Activated CD8-positive, alpha-beta memory T cell treated with anti-CD3 and anti-CD28 coated beads, Interleukin-2, amount 50 U/mL, for 1 hour (primary cell): ENCODE data around the gene ADORA1.

ENCODE experiments used
- DNase-seq: peaks from one replicate; pipeline ENCODE4 v3.0.0-alpha.2; 2020; ENCODE audit errors: extremely low read depth

ADORA1 gene

GRCh38 chr1:203186446-203187303, 59.1 kb downstream of the ADORA1 start, which contains the start of gene CHI3L1:
CHI3L1 (minus strand) TSS chr1:203186704; CDS start chr1:203186623, 81 bp downstream.
- DNase-seq, result no peak

- no peak for DNase-seq
These were observed 59.8 kb downstream of the ADORA1 start for GRCh38 chr1:203187304-203187685.

- DNase-seq, result no peak
These were observed 60.3 kb downstream of the ADORA1 start for GRCh38 chr1:203187689-203188264.

GRCh38 chr1:203188686-203189232, 61.2 kb downstream of the ADORA1 start:
- no peak for DNase-seq

DNA sequence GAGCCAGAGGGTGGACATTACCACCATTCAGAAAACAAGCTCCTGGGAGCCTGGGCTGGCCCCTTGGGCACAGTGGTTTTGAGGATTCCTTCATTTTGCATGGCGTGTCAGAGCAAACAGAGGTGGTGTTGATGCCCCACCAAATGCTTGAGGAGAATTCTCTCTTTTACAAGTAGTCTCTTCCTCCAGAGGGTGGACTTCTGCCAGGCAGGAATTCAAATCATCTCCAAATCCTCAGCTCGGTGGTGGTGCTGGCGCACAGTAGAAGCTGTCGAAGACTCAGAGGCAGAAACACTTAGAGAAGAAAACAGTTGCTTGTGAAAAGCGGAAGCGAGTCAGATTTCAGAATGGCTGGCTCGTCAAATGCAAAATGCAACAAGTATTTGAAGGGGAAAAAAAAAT, 62.4 kb downstream of the ADORA1 start:
- DNase-seq, result no peak

DNA sequence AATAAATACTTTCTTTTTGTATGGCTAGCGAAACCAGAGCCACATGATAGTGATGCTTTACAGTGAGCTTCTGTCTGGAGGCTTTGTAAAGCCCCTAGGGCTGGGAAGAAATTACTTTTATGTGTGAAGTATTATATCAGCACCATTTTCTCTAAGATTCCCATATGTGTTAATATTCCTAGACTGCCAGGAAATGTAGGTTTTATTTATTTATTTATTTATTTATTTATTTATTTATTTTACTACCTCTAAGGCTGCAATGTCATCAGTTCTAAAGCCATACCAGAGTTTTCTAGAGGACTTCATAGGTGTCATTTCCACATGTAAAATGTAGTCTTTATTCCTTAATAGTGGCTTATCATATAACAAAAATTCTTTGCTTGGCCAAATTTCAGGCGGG, 63.4 kb downstream of the ADORA1 start:
- no peak for DNase-seq

DNA sequence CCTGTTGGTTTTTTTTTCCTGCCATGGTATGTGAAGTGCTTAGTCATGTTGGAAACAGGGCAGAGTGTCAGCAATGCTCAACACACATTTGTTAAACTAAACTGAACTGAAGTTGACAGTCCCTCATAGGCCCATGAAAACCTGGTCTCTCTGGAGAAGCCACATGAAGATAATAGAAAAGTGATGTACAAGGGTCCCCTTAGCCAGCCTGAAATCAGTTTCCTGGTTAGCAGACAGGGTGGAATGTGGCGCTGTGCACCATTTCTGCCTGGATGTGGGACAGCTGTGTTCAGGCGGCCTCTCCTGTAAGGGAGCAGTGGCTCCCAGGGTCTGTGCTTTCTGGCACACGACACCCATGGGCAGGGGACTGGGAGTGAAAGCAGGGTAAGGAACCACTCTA, 68.8 kb downstream of the ADORA1 start:
- DNase-seq, result no peak

DNA sequence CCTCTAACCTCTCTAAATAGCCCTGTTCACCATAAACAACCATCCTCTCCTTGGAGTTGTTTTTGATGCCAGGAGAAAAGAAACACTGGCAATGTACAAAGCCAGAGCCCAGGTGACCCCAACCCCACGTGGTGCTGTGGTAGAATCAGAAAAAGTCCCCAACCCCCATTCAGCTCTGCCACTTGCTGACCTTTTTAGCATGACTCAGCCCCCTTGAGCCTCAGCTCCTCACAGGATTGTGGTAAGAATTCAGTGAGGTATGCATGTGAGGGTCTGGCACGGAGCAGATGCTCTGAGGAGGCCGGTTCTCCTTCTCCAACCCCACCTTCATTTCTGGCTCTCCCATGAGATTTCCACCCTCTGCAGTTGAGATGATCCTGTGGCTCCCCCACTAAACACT, 70.1 kb downstream of the ADORA1 start:
- no peak for DNase-seq

DNA sequence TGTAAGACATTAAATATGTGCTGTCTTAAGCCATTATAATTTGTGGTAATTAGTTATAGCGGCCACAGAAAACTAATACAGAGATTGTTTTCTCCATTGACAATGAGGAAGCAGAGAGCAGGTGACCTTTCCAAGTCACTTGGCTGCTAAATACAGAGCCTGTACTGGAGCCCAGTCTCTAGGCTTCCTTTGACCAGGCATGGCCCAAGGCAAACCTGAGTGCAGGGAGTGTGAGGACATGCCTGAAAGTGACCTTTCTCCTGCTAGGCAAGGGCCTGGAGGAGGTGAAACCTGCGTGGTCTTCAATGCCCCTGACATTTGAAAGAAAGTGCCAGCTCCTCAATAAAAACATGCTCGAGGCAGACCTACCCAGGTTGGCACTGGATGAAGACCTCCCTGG, 71.5 kb downstream of the ADORA1 start:
- no peak for DNase-seq

- no peak for DNase-seq
These were observed 71.9 kb downstream of the ADORA1 start for GRCh38 chr1:203199481-203199815.

DNA sequence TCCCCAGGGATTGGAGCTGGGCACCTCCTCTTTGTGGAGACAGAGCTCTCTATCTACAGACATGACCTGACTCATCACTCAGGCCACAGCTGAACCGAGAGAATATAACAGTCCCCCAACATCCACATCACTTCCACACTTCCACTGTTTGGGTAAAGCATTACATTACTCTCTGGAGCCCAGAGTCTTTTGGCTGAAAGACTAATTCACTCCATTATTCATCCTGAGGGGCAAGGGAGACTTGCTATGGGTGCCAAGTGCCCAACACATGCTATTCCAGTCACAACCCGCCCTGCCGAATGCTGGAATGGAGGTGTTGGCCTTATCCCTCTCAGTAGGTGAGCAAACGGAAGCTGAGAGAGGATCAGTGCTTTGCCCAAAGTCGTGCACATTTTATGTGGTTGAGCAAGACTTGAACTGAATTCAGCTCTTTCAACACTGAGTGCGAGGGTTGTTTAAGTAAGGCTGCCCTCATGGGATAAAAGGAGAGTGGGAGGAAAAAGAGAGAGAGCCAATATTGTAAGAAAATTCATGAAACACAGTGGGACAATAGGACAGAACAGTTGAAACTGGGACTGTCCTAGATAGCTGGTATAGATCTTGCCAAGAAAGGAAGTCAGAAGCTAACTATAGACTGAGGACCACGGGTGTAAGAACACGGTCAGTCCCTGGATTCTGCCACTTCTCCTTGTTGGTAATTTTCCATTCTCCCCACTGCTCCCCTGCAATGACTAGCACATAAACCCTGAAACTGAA, 72.5 kb downstream of the ADORA1 start:
- no peak for DNase-seq

DNA sequence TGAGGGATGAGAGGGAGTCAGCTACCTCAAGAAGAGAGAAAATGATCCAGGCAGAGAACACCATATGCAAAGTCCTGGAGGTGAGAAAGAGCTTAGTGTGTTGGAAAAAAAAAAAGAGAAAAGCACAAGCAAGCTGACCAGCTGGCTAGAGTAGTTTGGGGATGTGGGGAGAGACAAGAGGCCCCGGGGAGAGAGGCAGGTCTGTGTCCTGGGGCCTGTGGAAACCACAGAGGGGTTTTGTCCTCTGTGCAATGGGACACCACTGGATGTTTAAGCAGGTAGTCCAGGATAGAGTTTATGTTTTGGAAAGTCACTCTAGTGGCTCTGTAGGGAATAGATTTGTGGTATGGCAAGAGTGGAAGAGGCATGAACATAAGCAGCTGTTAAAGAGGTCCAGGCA, 73.4 kb downstream of the ADORA1 start:
- DNase-seq, result no peak

DNA sequence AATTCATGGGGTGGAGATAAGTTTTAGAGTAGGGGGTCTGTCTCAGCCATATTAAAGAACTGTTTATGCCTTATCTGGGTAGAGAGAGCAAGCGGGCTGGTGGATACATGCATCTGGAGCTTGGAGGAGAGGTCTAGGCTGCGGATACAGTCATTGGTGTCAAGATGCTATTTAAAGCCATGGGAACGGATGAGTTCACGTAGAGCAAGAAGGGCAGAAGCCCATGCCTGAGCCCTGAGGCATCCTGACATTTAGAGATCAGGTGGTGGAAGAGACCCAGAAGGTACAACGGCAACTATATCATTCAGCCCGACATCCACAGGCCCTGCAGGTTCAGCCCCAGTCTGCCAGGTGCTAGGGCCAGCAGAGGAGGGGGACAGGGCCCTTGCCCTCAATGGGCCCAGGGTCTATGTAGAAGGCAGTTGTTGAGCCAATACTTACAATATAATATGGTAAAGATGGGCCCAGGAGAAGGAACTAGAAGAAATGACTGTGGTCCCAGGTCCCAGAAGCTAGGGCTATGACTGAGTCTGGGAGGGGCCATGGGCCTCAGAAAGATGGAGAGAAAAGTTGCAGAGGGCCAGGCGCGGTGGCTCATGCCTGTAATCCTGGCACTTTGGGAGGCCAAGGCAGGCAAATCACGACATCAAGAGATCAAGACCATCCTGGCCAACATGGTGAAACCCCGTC, 74.1 kb downstream of the ADORA1 start:
- DNase-seq, result no peak

- DNase-seq, result no peak
These were observed 75.1 kb downstream of the ADORA1 start for GRCh38 chr1:203202431-203203245.

DNA sequence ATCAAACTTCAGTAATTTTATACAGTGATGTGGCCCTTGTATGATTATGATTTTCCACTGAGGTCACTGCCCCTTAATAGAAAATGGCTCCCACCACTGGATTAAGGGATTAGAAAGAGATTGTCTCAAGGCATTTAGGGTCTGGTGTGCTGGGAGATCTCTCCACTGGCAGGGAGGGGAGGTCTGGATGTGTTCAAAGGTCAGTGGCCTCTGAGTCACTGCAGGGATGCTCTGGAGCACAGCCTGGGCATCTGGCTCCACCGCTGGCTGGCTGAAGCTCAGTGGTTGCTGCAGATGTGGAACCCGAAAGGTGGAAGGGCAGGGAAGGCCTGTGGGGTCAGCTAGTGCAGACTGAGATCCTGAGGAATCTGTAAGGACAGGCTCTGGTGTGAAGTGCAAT, 77.2 kb downstream of the ADORA1 start:
- no peak for DNase-seq

DNA sequence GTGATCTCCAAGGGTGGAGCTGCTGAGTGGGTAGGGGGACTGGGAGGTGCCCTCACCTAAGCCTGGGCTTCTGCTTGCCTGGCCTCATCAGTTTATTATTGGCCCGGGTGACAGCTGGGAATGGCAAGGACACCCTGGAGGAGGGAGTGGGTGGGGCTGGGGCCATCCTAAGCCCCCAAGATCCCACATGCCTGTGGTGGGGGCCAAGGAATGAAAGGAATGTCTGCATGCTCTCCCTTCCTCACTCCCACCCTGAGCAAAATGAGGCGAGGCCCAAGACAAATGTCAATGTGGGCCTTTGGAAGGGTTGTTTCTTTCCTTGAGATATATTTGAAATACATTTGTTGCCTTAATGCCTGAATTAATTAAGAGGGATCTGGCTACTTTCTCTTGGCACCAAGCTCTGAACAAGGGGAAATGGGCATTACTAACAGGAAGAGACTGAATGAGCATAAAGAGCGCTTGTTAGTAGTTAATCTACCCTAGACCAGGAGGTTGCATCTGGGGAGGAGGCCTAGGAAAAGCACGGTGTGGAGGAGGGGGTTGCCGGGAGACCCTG, 78.7 kb downstream of the ADORA1 start:
- DNase-seq, result no peak

GRCh38 chr1:203207751-203208150, 80.2 kb downstream of the ADORA1 start:
- no peak for DNase-seq

DNA sequence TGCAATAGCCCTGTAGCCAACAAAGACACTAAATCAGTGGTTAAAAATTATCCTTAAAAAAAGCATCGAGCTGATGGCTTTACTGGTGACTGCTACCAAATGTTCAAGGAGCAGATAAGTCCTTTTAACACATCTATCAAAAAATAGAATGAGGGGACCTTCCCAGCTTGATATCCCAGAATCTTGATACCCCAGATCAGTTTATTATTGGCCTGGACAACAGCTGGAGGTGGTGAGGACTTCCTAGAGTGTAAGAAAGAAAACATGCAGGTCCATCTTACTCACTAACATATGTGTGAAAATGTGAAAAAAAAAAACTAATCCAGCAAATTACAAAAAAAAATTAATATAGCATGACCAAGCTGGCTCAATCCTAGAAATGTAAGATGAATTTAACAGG, 80.7 kb downstream of the ADORA1 start:
- DNase-seq, result no peak

DNA sequence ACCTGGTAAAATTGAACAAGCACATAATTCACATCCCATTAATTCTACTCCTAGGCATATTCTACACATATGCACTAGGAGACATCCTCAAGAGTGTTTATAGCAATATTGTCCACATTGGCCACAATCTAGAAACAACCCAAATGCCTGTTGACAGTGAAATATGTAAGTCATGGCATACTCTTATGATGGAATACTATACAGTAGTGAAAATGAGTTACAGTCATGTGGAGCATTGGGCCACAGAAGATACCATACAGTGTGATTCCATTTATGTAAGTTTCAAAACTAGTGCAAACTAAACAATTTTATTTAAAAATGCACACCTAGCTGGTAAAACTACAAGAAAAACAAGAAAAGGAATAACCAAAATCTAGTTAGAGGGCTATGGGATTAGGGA, 82.8 kb downstream of the ADORA1 start:
- no peak for DNase-seq

DNA sequence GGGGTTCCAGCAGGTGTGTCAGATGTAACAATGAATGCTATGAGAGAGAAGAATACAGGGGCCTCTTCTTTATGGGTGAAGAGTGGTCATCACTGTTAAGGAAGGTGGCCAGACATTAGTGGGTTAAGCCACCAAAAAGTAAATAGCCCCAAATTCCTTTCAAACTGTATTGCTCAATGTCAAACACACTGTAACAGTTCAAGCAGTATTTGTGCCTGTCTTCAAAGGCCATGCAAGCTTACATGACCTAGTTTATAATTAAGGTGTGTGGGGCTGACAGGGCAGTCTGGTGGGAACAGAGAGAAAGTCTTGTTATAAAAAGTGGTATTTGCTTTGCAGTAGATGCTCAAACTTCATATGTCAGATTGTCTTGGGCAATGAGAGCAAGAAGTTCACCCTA, 83.5 kb downstream of the ADORA1 start:
- no peak for DNase-seq

DNA sequence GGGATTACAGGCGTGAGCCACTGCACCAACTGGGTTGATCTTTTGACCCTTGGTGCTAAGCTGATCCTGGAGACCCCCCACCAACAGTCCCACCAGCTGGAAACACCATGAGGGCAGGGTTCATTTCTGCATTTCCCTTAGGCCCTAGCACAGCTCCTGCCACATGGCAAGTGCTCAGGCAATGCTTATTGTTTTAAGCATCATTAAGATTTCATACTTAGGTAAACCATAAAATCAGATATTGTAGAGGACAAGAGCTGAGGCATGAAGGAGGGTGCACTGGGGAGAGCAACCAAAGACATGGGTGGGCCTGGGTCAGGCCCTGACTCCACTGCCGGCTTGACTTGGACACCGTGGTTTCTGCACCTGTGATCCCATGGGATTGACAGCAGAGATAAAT, 84.3 kb downstream of the ADORA1 start:
- no peak for DNase-seq
